Measurements from ENCODE around the gene RAI14.
A peak's percentile ranks its signal among the peaks of the same experiment; 100 is the strongest.
"Not testable (repeated sequence)": the region's sequence is repeated elsewhere in the genome, so short reads cannot be mapped to it uniquely, and the experiment has no call there.

The RAI14 gene

DNA sequence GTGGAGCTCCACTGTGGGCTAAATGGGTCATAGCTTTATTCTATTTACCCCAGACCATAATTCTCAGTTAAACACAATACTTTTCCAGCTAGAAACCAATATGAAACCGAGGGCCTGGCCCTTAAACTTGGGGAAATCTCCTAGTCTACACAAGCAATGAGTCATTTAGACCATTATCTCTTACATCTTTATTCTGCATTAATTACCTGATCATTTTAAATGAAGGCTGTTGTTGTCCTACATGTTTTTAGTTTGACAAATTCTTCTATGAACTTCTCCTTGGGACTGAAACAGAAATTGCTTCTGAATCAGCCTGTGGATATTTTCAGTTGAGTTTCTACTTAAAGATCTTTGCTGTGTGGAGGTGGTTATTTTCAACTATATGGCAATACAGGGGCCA, 37.9 kb downstream of the RAI14 start:
- in situ Hi-C loops (cut with MboI; ENCODE audit: low pct_unique_long_range_greater_than_20kb, low sequenced_read_pairs) = no loop called here
- no peak for DNase-seq

DNA sequence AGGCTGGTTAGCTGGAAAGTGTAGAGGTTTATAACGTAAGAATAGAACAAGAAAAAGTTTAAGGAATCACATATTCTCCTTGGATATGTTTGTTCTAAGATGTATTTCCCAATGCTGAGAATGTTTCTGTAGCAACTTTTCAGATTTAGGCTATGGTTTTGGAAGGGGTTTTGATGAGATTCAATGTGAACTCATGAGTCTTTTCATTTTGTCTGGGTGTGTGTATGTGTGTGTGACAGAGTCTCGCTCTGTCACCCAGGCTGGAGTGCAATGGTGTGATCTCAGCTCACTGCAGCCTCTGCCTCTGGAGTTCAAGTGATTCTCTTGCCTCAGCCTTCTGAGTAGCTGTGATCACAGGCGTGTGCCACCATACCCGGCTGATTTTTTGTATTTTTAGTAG, 38.6 kb downstream of the RAI14 start:
- DNase-seq = no peak
- in situ Hi-C loops (cut with MboI; ENCODE audit: low pct_unique_long_range_greater_than_20kb, low sequenced_read_pairs) = no loop called here

DNA sequence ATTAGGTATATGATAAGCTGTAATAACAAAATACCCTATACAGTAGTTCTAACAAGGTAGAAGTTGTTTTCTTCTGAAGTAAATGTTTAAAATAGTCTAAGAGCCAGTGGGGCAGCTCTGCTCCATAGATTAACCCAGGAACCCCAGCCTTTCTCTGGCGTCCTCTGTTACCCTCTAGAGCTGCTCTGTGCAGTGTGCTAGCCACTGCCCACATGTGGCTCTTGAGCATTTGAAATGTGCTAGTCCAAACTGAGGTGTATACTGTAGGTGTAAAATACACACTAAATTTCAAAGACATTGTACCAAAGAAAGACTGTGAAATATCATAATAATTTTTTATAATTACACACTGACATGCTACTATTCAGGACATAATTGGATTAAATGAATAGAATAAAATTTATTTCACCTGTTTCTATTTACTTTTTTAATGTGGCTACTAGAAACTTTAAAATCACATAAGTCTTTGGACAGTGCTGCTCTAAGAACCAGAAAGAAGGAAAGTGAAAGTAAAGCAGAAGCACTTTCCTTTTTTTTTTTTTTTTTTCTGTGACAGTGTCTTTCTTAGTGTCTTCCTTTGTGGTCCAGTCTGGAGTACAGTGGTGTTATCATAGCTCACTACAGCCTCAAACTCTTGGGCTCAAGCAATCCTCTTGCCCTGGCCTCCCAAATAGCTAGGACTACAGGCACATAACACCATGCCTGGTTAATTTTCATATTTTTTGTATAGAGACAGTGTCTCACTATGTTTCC, 39.3 kb downstream of the RAI14 start:
- in situ Hi-C loops (cut with MboI; ENCODE audit: low pct_unique_long_range_greater_than_20kb, low sequenced_read_pairs) = no loop called here
- DNase-seq = peak; percentile 38

GRCh38 chr5:34697308-34698108, 41.4 kb downstream of the RAI14 start:
- no peak for DNase-seq
- in situ Hi-C loops (cut with MboI; ENCODE audit: low pct_unique_long_range_greater_than_20kb, low sequenced_read_pairs) = no loop called here

- DNase-seq = no peak
- in situ Hi-C loops (cut with MboI; ENCODE audit: low pct_unique_long_range_greater_than_20kb, low sequenced_read_pairs) = no loop called here
Measured at GRCh38 chr5:34698109-34698419, 41.9 kb downstream of the RAI14 start.

GRCh38 chr5:34698754-34699153, 42.6 kb downstream of the RAI14 start:
- no peak for DNase-seq
- in situ Hi-C loops (cut with MboI; ENCODE audit: low pct_unique_long_range_greater_than_20kb, low sequenced_read_pairs) = no loop called here

DNA sequence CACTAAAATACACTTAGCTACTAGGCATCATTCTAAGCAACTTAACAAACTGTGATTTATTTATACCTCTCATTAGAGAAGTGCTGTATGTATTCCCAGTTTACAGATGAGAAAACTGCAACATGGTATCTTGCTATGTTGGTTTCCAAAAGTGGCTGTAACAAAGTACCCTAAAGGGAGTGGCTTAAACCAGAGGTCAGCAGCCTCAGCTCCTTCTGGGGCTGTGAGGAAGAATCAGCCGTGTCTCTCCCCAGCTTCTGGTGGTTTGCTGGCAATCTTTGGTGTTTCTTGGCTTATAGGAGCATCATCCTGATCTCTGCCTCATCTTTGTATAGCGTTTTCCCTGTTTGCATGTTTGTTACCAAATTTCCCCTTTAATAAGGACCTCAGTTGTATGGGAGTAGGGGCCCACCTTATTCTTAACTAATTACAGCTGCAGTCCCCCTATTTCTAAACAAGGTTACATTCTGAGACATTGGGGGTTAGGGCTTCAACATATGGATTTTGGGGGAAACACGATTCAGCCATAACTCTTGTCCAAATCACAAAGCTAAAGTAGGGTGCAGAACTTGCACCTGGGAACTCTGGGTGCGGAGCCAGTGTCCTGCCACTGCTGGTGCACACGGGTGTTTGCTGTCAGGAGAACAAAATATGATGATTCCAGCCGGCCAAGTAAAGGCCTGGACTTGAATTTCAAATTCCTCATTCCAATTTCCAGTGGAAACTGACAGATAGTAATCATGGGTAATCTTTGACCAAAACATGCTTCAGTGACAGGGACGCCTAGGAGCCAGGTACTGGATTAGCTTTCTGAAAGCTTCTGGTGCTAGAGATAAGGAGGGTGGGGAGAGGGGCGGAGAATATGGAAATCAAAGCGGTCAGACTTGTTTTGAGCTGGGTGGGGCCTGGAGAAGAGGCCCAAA, 43.3 kb downstream of the RAI14 start:
- in situ Hi-C loops (cut with MboI; ENCODE audit: low pct_unique_long_range_greater_than_20kb, low sequenced_read_pairs) = no loop called here
- DNase-seq = no peak

- in situ Hi-C loops (cut with MboI; ENCODE audit: low pct_unique_long_range_greater_than_20kb, low sequenced_read_pairs) = no loop called here
Measured at GRCh38 chr5:34700078-34700452, 43.9 kb downstream of the RAI14 start.

DNA sequence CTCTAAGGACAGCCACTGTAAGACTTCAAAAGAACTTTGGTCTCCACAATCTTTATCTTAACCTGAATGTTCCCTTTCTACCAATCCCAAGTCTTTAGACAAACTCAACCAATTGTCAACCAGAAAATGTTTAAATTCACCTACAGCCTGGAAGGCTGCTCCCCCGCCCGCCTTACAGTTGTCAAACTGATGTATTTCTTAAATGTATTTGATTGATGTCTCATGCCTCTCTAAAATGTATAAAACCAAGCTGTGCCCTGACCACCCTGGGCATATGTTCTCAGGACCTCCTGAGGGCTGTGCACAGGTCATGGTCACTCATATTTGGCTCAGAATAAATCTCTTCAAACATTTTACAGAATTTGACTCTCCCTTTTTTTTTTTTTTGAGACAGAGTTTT, 45.3 kb downstream of the RAI14 start:
- DNase-seq; in situ Hi-C loops (cut with MboI; ENCODE audit: low pct_unique_long_range_greater_than_20kb, low sequenced_read_pairs): not testable (repeated sequence)

More at GRCh38 chr5:34700078-34700452, 43.9 kb downstream of the RAI14 start:
- no peak for DNase-seq

DNA sequence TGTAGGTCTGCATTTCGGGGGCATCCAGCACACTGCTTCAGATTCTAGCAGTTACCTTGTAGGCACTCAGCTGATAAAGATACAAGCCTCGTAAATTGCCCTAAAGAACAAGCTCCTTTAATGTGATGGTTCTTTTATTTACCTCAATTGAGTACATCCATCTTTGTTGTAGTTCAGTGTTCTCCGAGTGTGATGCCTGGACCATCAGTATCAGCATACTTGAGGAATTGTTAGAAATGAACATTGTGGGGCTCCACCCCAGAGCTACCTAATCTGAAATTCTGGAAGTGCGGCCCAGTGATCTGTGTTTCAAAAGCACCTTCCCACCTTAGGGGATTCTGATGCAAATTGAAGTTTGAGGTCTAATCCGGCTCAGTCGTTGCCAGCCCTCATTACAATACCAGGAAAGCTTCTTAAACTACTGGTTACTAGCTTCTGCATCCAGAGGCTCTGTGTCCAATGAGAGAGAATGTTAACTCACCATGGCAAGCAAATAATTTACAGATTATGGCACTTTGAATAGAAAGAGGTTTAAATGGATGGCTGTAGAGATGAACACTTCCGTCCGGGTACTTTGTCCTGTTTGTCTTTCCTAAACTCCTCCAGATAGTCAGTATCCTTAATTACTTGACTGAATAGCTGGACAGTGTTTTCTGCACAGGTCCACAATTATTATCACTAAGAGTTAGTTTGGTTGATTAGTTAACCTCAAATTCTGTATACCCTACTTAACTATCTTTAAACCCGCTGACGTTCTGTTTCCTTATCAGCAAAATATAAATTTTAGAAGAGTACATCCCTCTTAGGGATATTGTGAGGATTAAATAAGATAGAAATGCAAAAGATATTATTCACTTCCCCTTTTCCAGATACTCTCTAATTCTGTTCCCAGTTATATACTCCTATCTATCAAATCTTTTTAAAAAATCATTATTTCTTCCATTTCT, 47.9 kb downstream of the RAI14 start:
- DNase-seq = no peak
- in situ Hi-C loops (cut with MboI; ENCODE audit: low pct_unique_long_range_greater_than_20kb, low sequenced_read_pairs) = no loop called here

DNA sequence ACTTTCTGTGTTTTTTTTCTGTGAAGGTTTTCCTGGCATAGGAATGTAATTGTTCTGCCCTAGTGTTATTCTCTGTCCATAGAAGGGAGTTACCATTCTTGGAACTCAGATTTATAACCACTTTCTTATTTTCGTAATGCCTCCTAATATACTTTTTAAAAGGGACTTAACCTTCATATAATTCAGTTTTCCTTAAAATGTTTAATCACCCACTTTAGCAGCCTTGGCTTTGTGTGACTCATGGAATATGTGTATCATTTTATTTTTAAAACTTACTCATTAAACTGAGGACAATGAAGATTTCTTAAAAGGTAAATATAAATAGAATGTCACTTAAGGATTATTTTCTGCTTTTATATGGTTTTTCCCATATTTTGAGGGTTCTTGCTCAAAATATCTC, 50.0 kb downstream of the RAI14 start:
- in situ Hi-C loops (cut with MboI; ENCODE audit: low pct_unique_long_range_greater_than_20kb, low sequenced_read_pairs) = no loop called here
- no peak for DNase-seq

GRCh38 chr5:34707451-34708107, 51.5 kb downstream of the RAI14 start:
- no peak for DNase-seq
- in situ Hi-C loops (cut with MboI; ENCODE audit: low pct_unique_long_range_greater_than_20kb, low sequenced_read_pairs) = no loop called here

GRCh38 chr5:34708777-34709176, 52.6 kb downstream of the RAI14 start:
- in situ Hi-C loops (cut with MboI; ENCODE audit: low pct_unique_long_range_greater_than_20kb, low sequenced_read_pairs) = no loop called here
- no peak for DNase-seq

GRCh38 chr5:34709861-34710673, 53.9 kb downstream of the RAI14 start:
- in situ Hi-C loops (cut with MboI; ENCODE audit: low pct_unique_long_range_greater_than_20kb, low sequenced_read_pairs) = no loop called here

GRCh38 chr5:34712565-34712964, 56.4 kb downstream of the RAI14 start:
- in situ Hi-C loops (cut with MboI; ENCODE audit: low pct_unique_long_range_greater_than_20kb, low sequenced_read_pairs) = no loop called here
- DNase-seq = no peak

More at GRCh38 chr5:34709861-34710673, 53.9 kb downstream of the RAI14 start:
- no peak for DNase-seq

DNA sequence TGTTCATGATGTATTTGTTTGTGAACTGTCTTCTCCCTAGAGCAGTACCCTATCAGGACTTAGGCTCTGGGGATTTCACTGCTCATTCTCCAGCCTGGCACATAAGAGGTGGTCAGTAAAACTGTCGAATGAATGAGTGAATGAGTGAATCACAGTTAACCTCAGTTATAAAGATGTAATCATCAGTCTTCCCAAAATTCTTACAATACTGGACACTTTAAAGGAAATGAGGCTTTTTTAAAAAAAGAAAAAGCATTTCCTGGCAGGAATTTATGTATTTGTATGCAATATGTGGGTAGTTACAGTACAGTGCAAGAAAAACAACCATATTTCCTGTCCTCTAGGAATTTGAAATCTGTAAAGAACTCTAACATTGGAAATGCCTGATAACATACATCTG, 59.6 kb downstream of the RAI14 start:
- DNase-seq = no peak
- in situ Hi-C loops (cut with MboI; ENCODE audit: low pct_unique_long_range_greater_than_20kb, low sequenced_read_pairs) = no loop called here

GRCh38 chr5:34716986-34717385, 60.9 kb downstream of the RAI14 start:
- in situ Hi-C loops (cut with MboI; ENCODE audit: low pct_unique_long_range_greater_than_20kb, low sequenced_read_pairs) = no loop called here
- no peak for DNase-seq
